CD14-positive monocyte (primary cell): Measurements from ENCODE around the gene MORF4L1. TPM values are rescaled to one million over a fixed set of nuclear protein-coding genes. Genes with fewer than 3 reads are reported as not detected.
"Not testable (repeated sequence)": the region's sequence is repeated elsewhere in the genome, so short reads cannot be mapped to it uniquely, and the experiment has no call there.

ENCODE experiments used
- DNase-seq, 3 donors: peaks; one replicate each; pipeline ENCODE4 v3.0.0-alpha.2; 2011 to 2022
- H2AFZ ChIP-seq: 2 replicates; pipeline ENCODE4 v1.6.0; 2012; ENCODE audit warnings: mild to moderate bottlenecking, low read depth, low read length, inconsistent platforms; ENCODE audit not compliant: insufficient read depth, poor library complexity, severe bottlenecking
- H3K27ac ChIP-seq, 2 donors: 1 replicate in 1 of 2; 2 replicates in 1 of 2; pipeline ENCODE4 v1.5.1; 2012 to 2013; ENCODE audit warnings: low read length in 2 of 2, control low read depth in 1 of 2, inconsistent platforms in 1 of 2, low read depth in 1 of 2, mild to moderate bottlenecking in 1 of 2
- H3K27me3 ChIP-seq, 2 donors: one replicate each; pipeline versions ENCODE4 v1.6.0 to v1.6.1; 2011 to 2013; ENCODE audit warnings: low read length in 2 of 2; ENCODE audit not compliant: control insufficient read depth in 2 of 2, insufficient read depth in 2 of 2
- H3K36me3 ChIP-seq, 2 donors: replicated peaks in 1 of 2; 1 replicate in 1 of 2; 2 replicates in 1 of 2; pipeline versions ENCODE4 v1.5.1 to v1.6.1; 2012 to 2013; ENCODE audit warnings: low read length in 2 of 2, control low read depth in 1 of 2, inconsistent platforms in 1 of 2, mild to moderate bottlenecking in 1 of 2; ENCODE audit not compliant: insufficient read depth in 2 of 2, control insufficient read depth in 1 of 2
- H3K4me1 ChIP-seq, 2 donors: 1 replicate in 1 of 2; 2 replicates in 1 of 2; pipeline versions ENCODE4 v1.5.1 to v1.6.1; 2012 to 2013; ENCODE audit warnings: low read length in 2 of 2, control low read depth in 1 of 2, inconsistent platforms in 1 of 2, mild to moderate bottlenecking in 1 of 2, moderate library complexity in 1 of 2; ENCODE audit not compliant: insufficient read depth in 2 of 2, control insufficient read depth in 1 of 2
- H3K4me2 ChIP-seq: replicated peaks from 2 replicates; pipeline ENCODE3; 2012; ENCODE audit warnings: low read length, moderate library complexity, mild to moderate bottlenecking; ENCODE audit not compliant: poor library complexity, severe bottlenecking; ENCODE audit errors: extremely low read depth
- H3K4me3 ChIP-seq, 3 experiments: fragments of 200-600 bp in 1 of 3; sonication (generic) in 1 of 3; replicated peaks in 1 of 3; 1 replicate in 2 of 3; 2 replicates in 1 of 3; pipeline ENCODE4 v1.5.1; 2011 to 2013; ENCODE audit warnings: low read length in 3 of 3, mild to moderate bottlenecking in 3 of 3, control low read depth in 2 of 3, low read depth in 2 of 3, inconsistent platforms in 1 of 3, moderate library complexity in 1 of 3
- H3K79me2 ChIP-seq: 2 replicates; pipeline ENCODE4 v1.6.0; 2012; ENCODE audit warnings: mild to moderate bottlenecking, control low read depth, inconsistent platforms, low read length, moderate library complexity; ENCODE audit not compliant: insufficient read depth
- H3K9ac ChIP-seq: 2 replicates; pipeline ENCODE4 v1.6.0; 2017; ENCODE audit warnings: low read length, mild to moderate bottlenecking; ENCODE audit not compliant: insufficient read depth, poor library complexity, severe bottlenecking
- H3K9me3 ChIP-seq, 2 donors: replicated peaks in 1 of 2; 1 replicate in 1 of 2; 2 replicates in 1 of 2; pipeline versions ENCODE4 v1.5.1 to v1.6.1; 2012 to 2013; ENCODE audit warnings: low read length in 2 of 2, control low read depth in 1 of 2; ENCODE audit not compliant: control insufficient read depth in 1 of 2, insufficient read depth in 1 of 2
- H4K20me1 ChIP-seq: 2 replicates; pipeline ENCODE4 v1.6.0; 2012; ENCODE audit warnings: mild to moderate bottlenecking, low read length, control low read depth, moderate library complexity; ENCODE audit not compliant: insufficient read depth
- H3K27ac Mint-ChIP-seq, 7 donors: one replicate each; pipeline ENCODE4 v1.8.0; 2020; ENCODE audit warnings: mild to moderate bottlenecking in 7 of 7, mixed read lengths in 7 of 7, moderate library complexity in 6 of 7, inconsistent platforms in 2 of 7
- H3K27me3 Mint-ChIP-seq, 3 donors: one replicate each; pipeline ENCODE4 v1.8.0; 2021 to 2022; ENCODE audit warnings: low read depth in 3 of 3, mild to moderate bottlenecking in 3 of 3, mixed read lengths in 3 of 3, moderate library complexity in 3 of 3, inconsistent platforms in 1 of 3
- H3K36me3 Mint-ChIP-seq, 2 donors: one replicate each; pipeline ENCODE4 v1.8.0; 2020; ENCODE audit warnings: mixed read lengths in 2 of 2, inconsistent platforms in 1 of 2, mild to moderate bottlenecking in 1 of 2
- H3K4me1 Mint-ChIP-seq: one replicate; pipeline ENCODE4 v1.8.0; 2020; ENCODE audit warnings: mild to moderate bottlenecking, mixed read lengths
- H3K4me3 Mint-ChIP-seq, 2 donors: one replicate each; pipeline ENCODE4 v1.8.0; 2020; ENCODE audit warnings: mild to moderate bottlenecking in 2 of 2, mixed read lengths in 2 of 2, moderate library complexity in 1 of 2
- H3K9me3 Mint-ChIP-seq, 7 donors: one replicate each; pipeline ENCODE4 v1.8.0; 2020 to 2022; ENCODE audit warnings: mixed read lengths in 7 of 7, mild to moderate bottlenecking in 6 of 7, moderate library complexity in 6 of 7, inconsistent platforms in 2 of 7
- WGBS: methylation state at CpG from one replicate; pipeline ENCODE4 v1.1.5; 2013; ENCODE audit warnings: missing lambda C conversion rate; ENCODE audit not compliant: insufficient coverage; 5-methylcytosine and 5-hydroxymethylcytosine counted together
- intact Hi-C, 2 donors: fragments of 100-400 bp; cut with micrococcal nuclease; formaldehyde crosslinking; loops; one replicate each; pipeline versions ENCODE4 v1.15.0 to v1.15.1; 2023
- polyA plus RNA-seq, 3 donors: library from polyadenylated mRNA; depleted of rRNA in 1 of 3; unstranded in 2 of 3; stranded (reverse) in 1 of 3; fragments of 300-500 nt in 2 of 3; fragments of >200 nt in 1 of 3; fragmentation: Illumina TruSeq in 2 of 3; gene quantifications; 1 replicate in 2 of 3; 2 replicates in 1 of 3; pipeline ENCODE4 v1.2.3, GENCODE V29; 2012 to 2021
- TF ChIP-seq, protein P1 (sequence below): fragments of 200-600 bp; IDR thresholded peaks from one replicate; pipeline ENCODE4 v1.8.0; 2022; ENCODE audit warnings: antibody characterized with exemption, mild to moderate bottlenecking

The MORF4L1 gene
- polyA plus RNA-seq, 3 donors: 191 to 242 (median 224) TPM

DNA sequence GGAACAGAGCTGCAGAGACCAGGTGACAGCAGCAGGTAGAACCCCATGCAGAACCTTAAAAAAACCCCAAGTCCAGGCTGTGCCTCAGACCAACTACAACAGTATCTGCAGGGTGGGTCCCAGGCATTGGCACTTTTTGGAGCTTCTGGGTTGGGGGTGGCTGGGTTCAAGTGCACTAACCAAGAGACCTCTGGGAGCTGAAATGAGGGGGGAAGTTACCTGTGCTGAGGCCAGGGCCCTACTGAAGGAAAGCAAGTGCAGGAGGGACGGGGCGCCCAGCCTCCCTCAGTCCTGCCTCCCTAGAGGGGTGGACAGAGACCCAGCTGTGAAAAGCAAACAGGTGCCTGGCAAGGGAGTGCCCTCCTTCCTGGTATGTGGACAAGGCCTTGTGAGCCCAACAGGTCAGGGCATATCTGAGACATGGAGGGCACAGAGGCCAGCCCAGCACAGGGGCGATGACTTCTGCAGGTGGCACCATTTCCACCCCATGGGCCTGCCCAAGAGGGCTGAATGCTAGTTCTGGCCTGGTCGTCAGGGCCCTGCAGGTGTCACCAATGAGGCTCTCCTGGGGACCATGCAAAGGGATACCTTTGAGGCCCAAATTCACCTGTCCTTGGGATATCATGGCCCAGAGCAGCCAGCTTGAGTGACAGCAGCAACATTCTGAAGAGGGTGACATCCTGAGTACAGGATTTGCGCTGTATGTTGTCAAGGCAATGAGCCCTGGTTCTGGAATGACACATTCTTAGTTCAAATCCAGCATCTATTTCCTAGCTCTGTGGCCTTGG, 53.5 kb downstream of the MORF4L1 start:
- H3K27me3 ChIP-seq: no peaks in the 10 kb centered on the region
- peaks cover 0 to 4% (median 0%) of the 10 kb centered on the region in 7 donors for H3K9me3 Mint-ChIP-seq
- WGBS: 93% methylated on average over 4 of the region's 5 CpGs
- H3K4me3 Mint-ChIP-seq: no peak overlapping the region
- H3K4me2 ChIP-seq: no peak overlapping the region
- no peak overlapping the region for H3K9ac ChIP-seq
- H3K27me3 Mint-ChIP-seq: peaks cover 0 to 2% (median 0%) of the 10 kb centered on the region in 3 donors
- no peak overlapping the region for H3K4me3 ChIP-seq
- no peak overlapping the region for H2AFZ ChIP-seq
- DNase-seq: no peak
- H3K4me1 Mint-ChIP-seq: peaks cover 49% of the 10 kb centered on the region
- peaks cover 87% of the 10 kb centered on the region for H4K20me1 ChIP-seq
- H3K36me3 ChIP-seq: peaks cover 88 to 96% of the 10 kb centered on the region in 2 donors
- H3K27ac ChIP-seq: peak overlapping the region; percentile 16 to 80
- H3K79me2 ChIP-seq: peaks cover 51% of the 10 kb centered on the region
- peaks cover 87 to 99% of the 10 kb centered on the region in 2 donors for H3K36me3 Mint-ChIP-seq
- no peaks in the 10 kb centered on the region for H3K9me3 ChIP-seq
- H3K4me1 ChIP-seq: peaks cover 51 to 54% of the 10 kb centered on the region in 2 donors
- TF ChIP-seq, protein P1, sequence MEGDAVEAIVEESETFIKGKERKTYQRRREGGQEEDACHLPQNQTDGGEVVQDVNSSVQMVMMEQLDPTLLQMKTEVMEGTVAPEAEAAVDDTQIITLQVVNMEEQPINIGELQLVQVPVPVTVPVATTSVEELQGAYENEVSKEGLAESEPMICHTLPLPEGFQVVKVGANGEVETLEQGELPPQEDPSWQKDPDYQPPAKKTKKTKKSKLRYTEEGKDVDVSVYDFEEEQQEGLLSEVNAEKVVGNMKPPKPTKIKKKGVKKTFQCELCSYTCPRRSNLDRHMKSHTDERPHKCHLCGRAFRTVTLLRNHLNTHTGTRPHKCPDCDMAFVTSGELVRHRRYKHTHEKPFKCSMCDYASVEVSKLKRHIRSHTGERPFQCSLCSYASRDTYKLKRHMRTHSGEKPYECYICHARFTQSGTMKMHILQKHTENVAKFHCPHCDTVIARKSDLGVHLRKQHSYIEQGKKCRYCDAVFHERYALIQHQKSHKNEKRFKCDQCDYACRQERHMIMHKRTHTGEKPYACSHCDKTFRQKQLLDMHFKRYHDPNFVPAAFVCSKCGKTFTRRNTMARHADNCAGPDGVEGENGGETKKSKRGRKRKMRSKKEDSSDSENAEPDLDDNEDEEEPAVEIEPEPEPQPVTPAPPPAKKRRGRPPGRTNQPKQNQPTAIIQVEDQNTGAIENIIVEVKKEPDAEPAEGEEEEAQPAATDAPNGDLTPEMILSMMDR: no peak
- intact Hi-C loops: no loop called here
- H3K27ac Mint-ChIP-seq: peak overlapping the region; percentile 45 to 90 (median 80)

DNA sequence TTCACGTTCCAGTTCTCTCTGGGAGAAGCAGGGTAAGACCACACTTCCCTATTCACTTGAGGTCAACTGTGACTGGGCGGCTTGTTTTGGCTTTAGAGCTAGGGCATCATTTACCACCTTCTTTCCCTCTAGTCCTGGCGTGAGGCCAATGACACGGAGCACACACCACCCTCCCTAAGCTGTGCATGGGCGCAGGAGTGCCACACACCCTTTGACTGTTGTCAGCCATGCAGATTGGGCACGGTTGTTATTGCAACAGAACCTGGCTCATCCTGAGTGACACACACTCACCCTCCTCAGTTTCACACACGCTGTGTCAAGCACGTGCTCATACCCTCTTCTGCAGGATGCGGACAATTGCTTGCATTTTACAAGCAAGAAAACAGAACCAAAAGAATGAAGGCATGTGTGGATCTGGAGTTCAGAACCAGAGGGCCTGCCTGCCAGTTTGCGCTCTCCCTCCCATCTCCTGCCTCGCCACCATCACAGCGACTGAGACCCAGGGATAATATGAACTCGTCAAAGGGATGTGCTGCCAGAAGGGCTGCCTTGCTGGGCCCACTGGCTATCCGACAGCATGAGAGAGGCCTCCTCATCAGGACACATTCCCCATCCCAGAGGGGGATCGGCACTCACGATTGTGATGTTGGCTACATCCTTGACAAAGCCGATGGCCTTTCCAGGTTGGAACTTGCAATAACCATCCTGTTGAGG, 54.5 kb downstream of the MORF4L1 start:
- Histone ChIP-seq H3K4me3 (no peak overlapping the region), H3K79me2 (peaks cover 57% of the 10 kb centered on the region), H3K27me3 (no peaks in the 10 kb centered on the region), H3K36me3 (peaks cover 88 to 96% of the 10 kb centered on the region in 2 donors), H3K9me3 (no peaks in the 10 kb centered on the region), H3K27ac (peak overlapping the region; percentile 72 to 80), H4K20me1 (peaks cover 87% of the 10 kb centered on the region), H3K4me1 (peaks cover 51 to 54% of the 10 kb centered on the region in 2 donors), H3K4me2 (no peak overlapping the region), H3K9ac (no peak overlapping the region), H2AFZ (no peak overlapping the region)
- peaks cover 0 to 2% (median 0%) of the 10 kb centered on the region in 3 donors for H3K27me3 Mint-ChIP-seq
- H3K4me3 Mint-ChIP-seq: no peak overlapping the region
- TF ChIP-seq, protein P1: no peak
- DNase-seq: peak; percentile 85 to 95 (median 85)
- H3K27ac Mint-ChIP-seq: peak overlapping the region; percentile 78 to 90 (median 88)
- peaks cover 48% of the 10 kb centered on the region for H3K4me1 Mint-ChIP-seq
- H3K9me3 Mint-ChIP-seq: peaks cover 0 to 4% (median 0%) of the 10 kb centered on the region in 7 donors
- WGBS: 46% methylated on average over 13 of the region's 17 CpGs
- H3K36me3 Mint-ChIP-seq: peaks cover 87 to 99% of the 10 kb centered on the region in 2 donors
- intact Hi-C loops: no loop called here

DNA sequence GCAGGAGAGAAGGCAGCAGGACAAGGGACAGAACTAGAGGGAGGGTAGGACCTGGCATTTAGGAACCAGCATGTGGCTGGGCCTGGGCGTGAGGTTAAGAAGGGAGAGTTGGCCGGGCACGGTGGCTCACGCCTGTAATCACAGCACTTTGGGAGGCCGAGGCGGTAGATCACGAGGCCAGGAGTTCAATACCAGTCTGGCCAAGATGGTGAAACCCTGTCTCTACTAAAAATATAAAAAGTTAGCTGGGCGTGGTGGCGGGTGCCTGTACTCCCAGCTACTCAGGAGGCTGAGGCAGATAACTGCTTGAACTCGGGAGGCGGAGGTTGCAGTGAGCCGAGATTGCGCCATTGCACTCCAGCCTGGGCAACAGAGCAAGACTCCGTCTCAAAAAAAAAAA, 55.5 kb downstream of the MORF4L1 start:
- Mint-ChIP-seq H3K27ac (peak overlapping the region; percentile 80 to 89 (median 87)), H3K36me3 (peaks cover 87 to 99% of the 10 kb centered on the region in 2 donors), H3K4me1 (peaks cover 41% of the 10 kb centered on the region)
- H3K4me3 ChIP-seq, H3K27me3 Mint-ChIP-seq, H3K9ac ChIP-seq, H3K27me3 ChIP-seq, H3K4me3 Mint-ChIP-seq, H3K4me2 ChIP-seq, intact Hi-C loops, H2AFZ ChIP-seq, H3K9me3 ChIP-seq, DNase-seq, H3K9me3 Mint-ChIP-seq: not testable (repeated sequence)
- Histone ChIP-seq H4K20me1 (peaks cover 87% of the 10 kb centered on the region), H3K27ac (peak overlapping the region; percentile 72 to 80), H3K36me3 (peaks cover 91 to 96% of the 10 kb centered on the region in 2 donors), H3K4me1 (peaks cover 42 to 44% of the 10 kb centered on the region in 2 donors), H3K79me2 (peaks cover 53% of the 10 kb centered on the region)
- WGBS: 100% methylated on average over 4 of the region's 14 CpGs
